ENCODE measurements around the gene DPYD.

GRCh38 chr1:97412737-97413136 lies 508.1 kb downstream of the DPYD start:
- TF ChIP-seq GATA1 (IDR thresholded peaks at IDR 0.05; ENCODE audit: low read depth, low read length) (no peak), POLR2A (IDR thresholded peaks at IDR 0.05; ENCODE audit: low read length) (no peak)
